ENCODE results near the gene USP26. TPM values are rescaled to one million over a fixed set of nuclear protein-coding genes. Genes with fewer than 3 reads are reported as not detected.
A peak's percentile ranks its signal among the peaks of the same experiment; 100 is the strongest.

USP26 gene
- total RNA-seq, 1 donor from 2014 or later, result not detected

DNA sequence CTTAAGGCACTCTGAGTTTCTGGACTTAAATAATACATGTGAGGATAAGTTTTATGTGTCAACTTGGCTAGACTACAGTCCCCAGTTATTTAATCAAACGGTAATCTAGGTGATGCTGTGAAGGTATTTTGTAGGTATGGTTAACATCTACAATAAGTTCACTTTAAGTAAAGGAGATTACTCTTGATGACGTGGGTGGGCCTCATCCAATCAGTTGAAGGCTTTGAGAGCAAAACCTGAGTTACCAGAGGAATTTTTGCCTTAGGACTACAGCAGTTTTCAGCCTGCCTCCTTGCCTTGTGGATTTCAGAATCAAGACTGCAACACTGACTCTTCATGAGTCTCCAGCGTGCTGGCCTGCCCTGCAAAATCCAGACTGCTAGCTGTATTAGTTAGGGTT lies 78.7 kb downstream of the USP26 start:
- peak; percentile 87 for FAIRE-seq
- Histone ChIP-seq H3K79me2 (ENCODE audit: insufficient read depth, low read length) (no peaks in the 10 kb centered on the region), H3K4me3 (ENCODE audit: insufficient read depth, low read depth, low read length) (no peak overlapping the region), H2AFZ (ENCODE audit: low read depth, low read length) (no peak overlapping the region), H4K20me1 (ENCODE audit: insufficient read depth, low read length) (no peaks in the 10 kb centered on the region), H3K9me3 (ENCODE audit: insufficient read depth, low read depth, low read length) (no peaks in the 10 kb centered on the region), H3K4me2 (ENCODE audit: low read length) (no peak overlapping the region), H3K27ac (ENCODE audit: low read depth, low read length) (no peak overlapping the region), H3K27me3 (ENCODE audit: insufficient read depth, low read length) (no peaks in the 10 kb centered on the region), H3K9ac (ENCODE audit: low read length) (no peak overlapping the region), H3K36me3 (ENCODE audit: insufficient read depth, low read length) (no peaks in the 10 kb centered on the region), H3K4me1 (ENCODE audit: insufficient read depth, low read length) (no peaks in the 10 kb centered on the region)
- Mint-ChIP-seq H3K27ac (ENCODE audit: unreplicated experiment) (no peak overlapping the region), H3K9me3 (ENCODE audit: unreplicated experiment) (no peaks in the 10 kb centered on the region), H3K36me3 (ENCODE audit: low read depth, unreplicated experiment) (no peaks in the 10 kb centered on the region), H3K4me1 (ENCODE audit: low read depth, unreplicated experiment) (no peaks in the 10 kb centered on the region), H3K27me3 (ENCODE audit: low read depth, unreplicated experiment) (no peaks in the 10 kb centered on the region), H3K4me3 (ENCODE audit: unreplicated experiment) (no peak overlapping the region)
- TF ChIP-seq, protein P1, sequence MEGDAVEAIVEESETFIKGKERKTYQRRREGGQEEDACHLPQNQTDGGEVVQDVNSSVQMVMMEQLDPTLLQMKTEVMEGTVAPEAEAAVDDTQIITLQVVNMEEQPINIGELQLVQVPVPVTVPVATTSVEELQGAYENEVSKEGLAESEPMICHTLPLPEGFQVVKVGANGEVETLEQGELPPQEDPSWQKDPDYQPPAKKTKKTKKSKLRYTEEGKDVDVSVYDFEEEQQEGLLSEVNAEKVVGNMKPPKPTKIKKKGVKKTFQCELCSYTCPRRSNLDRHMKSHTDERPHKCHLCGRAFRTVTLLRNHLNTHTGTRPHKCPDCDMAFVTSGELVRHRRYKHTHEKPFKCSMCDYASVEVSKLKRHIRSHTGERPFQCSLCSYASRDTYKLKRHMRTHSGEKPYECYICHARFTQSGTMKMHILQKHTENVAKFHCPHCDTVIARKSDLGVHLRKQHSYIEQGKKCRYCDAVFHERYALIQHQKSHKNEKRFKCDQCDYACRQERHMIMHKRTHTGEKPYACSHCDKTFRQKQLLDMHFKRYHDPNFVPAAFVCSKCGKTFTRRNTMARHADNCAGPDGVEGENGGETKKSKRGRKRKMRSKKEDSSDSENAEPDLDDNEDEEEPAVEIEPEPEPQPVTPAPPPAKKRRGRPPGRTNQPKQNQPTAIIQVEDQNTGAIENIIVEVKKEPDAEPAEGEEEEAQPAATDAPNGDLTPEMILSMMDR (IDR thresholded peaks at IDR 0.05; ENCODE audit: insufficient read depth, low read depth, low read length), result no peak
- no peak for TF ChIP-seq EZH2 (IDR thresholded peaks at IDR 0.05; ENCODE audit: insufficient read depth, low read length)
- no peak for DNase-seq (ENCODE audit: low read depth)

DNA sequence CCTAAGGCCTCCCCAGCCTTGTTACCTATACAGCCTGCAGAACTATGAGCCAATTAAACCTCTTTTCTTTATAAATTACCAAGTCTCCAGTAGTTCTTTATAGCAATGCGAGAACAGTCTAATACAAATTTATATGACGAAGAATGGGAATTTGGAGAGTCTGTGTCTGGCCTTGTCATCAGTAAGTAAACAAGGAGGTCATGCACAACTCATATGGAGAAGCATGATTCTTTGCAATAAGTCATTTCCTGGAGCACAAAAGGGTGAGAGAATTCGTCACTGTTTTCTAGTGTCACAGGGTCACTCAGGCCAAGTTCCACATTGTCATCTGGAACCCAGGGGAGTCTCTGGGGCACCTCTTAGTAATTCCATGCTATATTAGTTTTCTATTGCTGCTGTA lies 89.5 kb downstream of the USP26 start:
- TF ChIP-seq, protein P1 (IDR thresholded peaks at IDR 0.05; ENCODE audit: insufficient read depth, low read depth, low read length), result no peak
- TF ChIP-seq EZH2 (IDR thresholded peaks at IDR 0.05; ENCODE audit: insufficient read depth, low read length), result no peak
- Histone ChIP-seq H3K4me1 (ENCODE audit: insufficient read depth, low read length) (no peaks in the 10 kb centered on the region), H3K4me3 (ENCODE audit: insufficient read depth, low read depth, low read length) (no peak overlapping the region), H3K27ac (ENCODE audit: low read depth, low read length) (no peak overlapping the region), H3K9ac (ENCODE audit: low read length) (no peak overlapping the region), H3K4me2 (ENCODE audit: low read length) (no peak overlapping the region), H4K20me1 (ENCODE audit: insufficient read depth, low read length) (no peaks in the 10 kb centered on the region), H3K36me3 (ENCODE audit: insufficient read depth, low read length) (no peaks in the 10 kb centered on the region), H2AFZ (ENCODE audit: low read depth, low read length) (no peak overlapping the region), H3K27me3 (ENCODE audit: insufficient read depth, low read length) (no peaks in the 10 kb centered on the region), H3K79me2 (ENCODE audit: insufficient read depth, low read length) (no peaks in the 10 kb centered on the region), H3K9me3 (ENCODE audit: insufficient read depth, low read depth, low read length) (no peaks in the 10 kb centered on the region)
- no peak for DNase-seq (ENCODE audit: low read depth)
- Mint-ChIP-seq H3K36me3 (ENCODE audit: low read depth, unreplicated experiment) (no peaks in the 10 kb centered on the region), H3K27ac (ENCODE audit: unreplicated experiment) (no peak overlapping the region), H3K4me1 (ENCODE audit: low read depth, unreplicated experiment) (no peaks in the 10 kb centered on the region), H3K27me3 (ENCODE audit: low read depth, unreplicated experiment) (no peaks in the 10 kb centered on the region), H3K9me3 (ENCODE audit: unreplicated experiment) (no peaks in the 10 kb centered on the region), H3K4me3 (ENCODE audit: unreplicated experiment) (no peak overlapping the region)
- FAIRE-seq, result no peak

DNA sequence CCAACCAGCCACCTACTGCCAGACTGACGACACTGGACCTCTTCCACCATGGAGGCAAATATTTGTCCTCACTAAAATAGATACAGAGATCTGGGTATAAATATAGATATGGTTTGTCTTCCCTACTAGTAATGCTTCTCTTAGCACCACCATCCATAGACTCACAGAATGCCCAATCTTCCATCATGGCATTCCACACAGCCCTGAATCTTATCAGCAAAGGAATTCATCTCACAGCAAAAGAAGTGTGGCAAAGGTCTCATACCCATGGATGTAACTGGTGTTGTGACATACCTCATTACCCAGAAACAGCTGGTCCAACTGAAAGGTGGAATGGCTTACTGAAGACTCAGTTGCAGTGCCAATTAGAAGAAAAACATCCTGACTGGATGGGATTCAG lies 91.3 kb downstream of the USP26 start:
- Histone ChIP-seq H3K4me1 (ENCODE audit: insufficient read depth, low read length) (no peaks in the 10 kb centered on the region), H2AFZ (ENCODE audit: low read depth, low read length) (no peak overlapping the region), H3K79me2 (ENCODE audit: insufficient read depth, low read length) (no peaks in the 10 kb centered on the region), H3K27me3 (ENCODE audit: insufficient read depth, low read length) (no peaks in the 10 kb centered on the region), H3K4me3 (ENCODE audit: insufficient read depth, low read depth, low read length) (no peak overlapping the region), H3K36me3 (ENCODE audit: insufficient read depth, low read length) (no peaks in the 10 kb centered on the region), H3K4me2 (ENCODE audit: low read length) (no peak overlapping the region), H3K9me3 (ENCODE audit: insufficient read depth, low read depth, low read length) (no peaks in the 10 kb centered on the region), H4K20me1 (ENCODE audit: insufficient read depth, low read length) (no peaks in the 10 kb centered on the region), H3K9ac (ENCODE audit: low read length) (no peak overlapping the region), H3K27ac (ENCODE audit: low read depth, low read length) (no peak overlapping the region)
- no peaks in the 10 kb centered on the region for H3K27me3 Mint-ChIP-seq (ENCODE audit: low read depth, unreplicated experiment)
- no peak for DNase-seq (ENCODE audit: low read depth)
- no peak overlapping the region for H3K4me3 Mint-ChIP-seq (ENCODE audit: unreplicated experiment)
- no peak for TF ChIP-seq EZH2 (IDR thresholded peaks at IDR 0.05; ENCODE audit: insufficient read depth, low read length)
- TF ChIP-seq, protein P1 (IDR thresholded peaks at IDR 0.05; ENCODE audit: insufficient read depth, low read depth, low read length), result no peak
- peak; percentile 80 for FAIRE-seq
- no peaks in the 10 kb centered on the region for H3K36me3 Mint-ChIP-seq (ENCODE audit: low read depth, unreplicated experiment)
- H3K9me3 Mint-ChIP-seq (ENCODE audit: unreplicated experiment), result no peaks in the 10 kb centered on the region
- H3K27ac Mint-ChIP-seq (ENCODE audit: unreplicated experiment), result no peak overlapping the region
- no peaks in the 10 kb centered on the region for H3K4me1 Mint-ChIP-seq (ENCODE audit: low read depth, unreplicated experiment)

All from astrocyte (in vitro differentiated cells and primary cell).